ENCODE results near the gene MPDZ. TPM values are rescaled to one million over a fixed set of nuclear protein-coding genes. Genes with fewer than 3 reads are reported as not detected.

Gene MPDZ
- total RNA-seq, 1 donor = 66.6 TPM

DNA sequence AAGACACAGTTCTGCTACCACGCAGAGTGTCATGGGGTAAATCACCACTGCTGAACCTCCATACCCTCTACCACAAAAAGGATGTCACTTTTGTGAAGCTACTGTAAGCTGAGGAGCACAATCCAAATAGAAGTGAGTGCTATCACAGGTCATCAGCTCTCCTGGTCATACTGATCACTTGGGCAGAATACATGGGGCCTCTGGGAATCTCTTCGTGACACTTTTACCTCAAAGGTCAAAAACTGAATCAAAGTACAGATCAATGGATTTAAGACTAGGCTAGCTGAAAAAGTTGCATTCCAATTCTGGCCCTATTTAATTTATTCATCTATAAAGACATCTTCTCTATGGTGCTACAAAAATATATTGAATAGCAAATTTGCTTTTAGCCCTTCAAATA, 115.5 kb downstream of the MPDZ start:
- Histone ChIP-seq H3K4me2 (ENCODE audit: insufficient read depth, low read length) (no peak overlapping the region), H3K36me3 (ENCODE audit: insufficient read depth, low read length) (peaks cover 13% of the 10 kb centered on the region), H2AFZ (ENCODE audit: low read length) (no peak overlapping the region), H3K4me1 (ENCODE audit: insufficient read depth, low read length) (no peaks in the 10 kb centered on the region), H3K9me3 (ENCODE audit: low read depth, low read length) (no peaks in the 10 kb centered on the region), H3K27me3 (ENCODE audit: insufficient read depth, low read length) (no peaks in the 10 kb centered on the region), H3K27ac (ENCODE audit: low read depth, low read length) (no peak overlapping the region), H3K4me3 (ENCODE audit: insufficient read depth, low read length) (no peak overlapping the region), H3K79me2 (ENCODE audit: insufficient read depth, low read length) (no peaks in the 10 kb centered on the region), H4K20me1 (ENCODE audit: insufficient read depth, low read length) (no peaks in the 10 kb centered on the region)
- TF ChIP-seq, protein P1, sequence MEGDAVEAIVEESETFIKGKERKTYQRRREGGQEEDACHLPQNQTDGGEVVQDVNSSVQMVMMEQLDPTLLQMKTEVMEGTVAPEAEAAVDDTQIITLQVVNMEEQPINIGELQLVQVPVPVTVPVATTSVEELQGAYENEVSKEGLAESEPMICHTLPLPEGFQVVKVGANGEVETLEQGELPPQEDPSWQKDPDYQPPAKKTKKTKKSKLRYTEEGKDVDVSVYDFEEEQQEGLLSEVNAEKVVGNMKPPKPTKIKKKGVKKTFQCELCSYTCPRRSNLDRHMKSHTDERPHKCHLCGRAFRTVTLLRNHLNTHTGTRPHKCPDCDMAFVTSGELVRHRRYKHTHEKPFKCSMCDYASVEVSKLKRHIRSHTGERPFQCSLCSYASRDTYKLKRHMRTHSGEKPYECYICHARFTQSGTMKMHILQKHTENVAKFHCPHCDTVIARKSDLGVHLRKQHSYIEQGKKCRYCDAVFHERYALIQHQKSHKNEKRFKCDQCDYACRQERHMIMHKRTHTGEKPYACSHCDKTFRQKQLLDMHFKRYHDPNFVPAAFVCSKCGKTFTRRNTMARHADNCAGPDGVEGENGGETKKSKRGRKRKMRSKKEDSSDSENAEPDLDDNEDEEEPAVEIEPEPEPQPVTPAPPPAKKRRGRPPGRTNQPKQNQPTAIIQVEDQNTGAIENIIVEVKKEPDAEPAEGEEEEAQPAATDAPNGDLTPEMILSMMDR (IDR thresholded peaks at IDR 0.05; ENCODE audit: extremely low read depth, low read depth, low read length) = no peak
- DNase-seq (ENCODE audit: insufficient read length, low spot score, missing footprints) = no peak

GRCh38 chr9:13163287-13163686, 116.2 kb downstream of the MPDZ start:
- H3K4me2 ChIP-seq (ENCODE audit: insufficient read depth, low read length) = no peak overlapping the region
- H3K36me3 ChIP-seq (ENCODE audit: insufficient read depth, low read length) = peaks cover 12% of the 10 kb centered on the region
- TF ChIP-seq, protein P1 (IDR thresholded peaks at IDR 0.05; ENCODE audit: extremely low read depth, low read depth, low read length) = no peak
- H3K4me1 ChIP-seq (ENCODE audit: insufficient read depth, low read length) = no peaks in the 10 kb centered on the region
- H3K4me3 ChIP-seq (ENCODE audit: insufficient read depth, low read length) = no peak overlapping the region
- no peak for DNase-seq (ENCODE audit: insufficient read length, low spot score, missing footprints)
- no peaks in the 10 kb centered on the region for H4K20me1 ChIP-seq (ENCODE audit: insufficient read depth, low read length)
- no peak overlapping the region for H3K27ac ChIP-seq (ENCODE audit: low read depth, low read length)
- H3K79me2 ChIP-seq (ENCODE audit: insufficient read depth, low read length) = no peaks in the 10 kb centered on the region
- H3K27me3 ChIP-seq (ENCODE audit: insufficient read depth, low read length) = no peaks in the 10 kb centered on the region
- H3K9me3 ChIP-seq (ENCODE audit: low read depth, low read length) = no peaks in the 10 kb centered on the region
- no peak overlapping the region for H2AFZ ChIP-seq (ENCODE audit: low read length)

- TF ChIP-seq, protein P1 (IDR thresholded peaks at IDR 0.05; ENCODE audit: extremely low read depth, low read depth, low read length) = no peak
- Histone ChIP-seq H3K79me2 (ENCODE audit: insufficient read depth, low read length) (no peaks in the 10 kb centered on the region), H3K27me3 (ENCODE audit: insufficient read depth, low read length) (no peaks in the 10 kb centered on the region), H3K4me3 (ENCODE audit: insufficient read depth, low read length) (no peak overlapping the region), H3K4me1 (ENCODE audit: insufficient read depth, low read length) (no peaks in the 10 kb centered on the region), H3K4me2 (ENCODE audit: insufficient read depth, low read length) (no peak overlapping the region), H3K9me3 (ENCODE audit: low read depth, low read length) (no peaks in the 10 kb centered on the region), H3K27ac (ENCODE audit: low read depth, low read length) (no peak overlapping the region), H2AFZ (ENCODE audit: low read length) (no peak overlapping the region), H4K20me1 (ENCODE audit: insufficient read depth, low read length) (no peaks in the 10 kb centered on the region), H3K36me3 (ENCODE audit: insufficient read depth, low read length) (peaks cover 16% of the 10 kb centered on the region)
- no peak for DNase-seq (ENCODE audit: insufficient read length, low spot score, missing footprints)
Observed at GRCh38 chr9:13160051-13160450, 119.4 kb downstream of the MPDZ start.

DNA sequence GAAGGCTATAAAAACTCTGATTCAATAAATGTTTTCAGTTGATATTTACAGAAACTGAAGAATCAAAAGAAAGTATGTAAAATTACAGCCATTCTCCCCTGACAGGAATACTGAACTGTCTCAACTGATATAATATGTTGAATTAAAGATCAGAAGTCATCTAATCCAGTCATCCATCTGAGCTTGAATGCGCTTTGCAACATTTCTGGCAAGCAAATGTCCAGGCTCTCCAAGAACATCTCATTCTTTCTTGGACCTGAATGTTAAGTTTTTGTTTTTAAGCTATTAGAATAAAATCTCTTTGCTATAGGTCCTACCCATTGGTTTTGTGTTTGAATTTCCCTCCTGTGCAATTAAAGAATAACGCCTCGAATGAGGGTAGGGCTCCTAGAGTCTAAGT, 120.5 kb downstream of the MPDZ start:
- TF ChIP-seq, protein P1 (IDR thresholded peaks at IDR 0.05; ENCODE audit: extremely low read depth, low read depth, low read length) = no peak
- DNase-seq (ENCODE audit: insufficient read length, low spot score, missing footprints) = no peak
- no peaks in the 10 kb centered on the region for H3K4me1 ChIP-seq (ENCODE audit: insufficient read depth, low read length)
- no peak overlapping the region for H2AFZ ChIP-seq (ENCODE audit: low read length)
- H3K9me3 ChIP-seq (ENCODE audit: low read depth, low read length) = no peaks in the 10 kb centered on the region
- no peaks in the 10 kb centered on the region for H3K27me3 ChIP-seq (ENCODE audit: insufficient read depth, low read length)
- H3K36me3 ChIP-seq (ENCODE audit: insufficient read depth, low read length) = peaks cover 16% of the 10 kb centered on the region
- no peak overlapping the region for H3K4me2 ChIP-seq (ENCODE audit: insufficient read depth, low read length)
- no peak overlapping the region for H3K27ac ChIP-seq (ENCODE audit: low read depth, low read length)
- no peaks in the 10 kb centered on the region for H3K79me2 ChIP-seq (ENCODE audit: insufficient read depth, low read length)
- H3K4me3 ChIP-seq (ENCODE audit: insufficient read depth, low read length) = no peak overlapping the region
- H4K20me1 ChIP-seq (ENCODE audit: insufficient read depth, low read length) = no peaks in the 10 kb centered on the region
